ENCODE results near the gene LRRC75A.

The LRRC75A gene

GRCh38 chr17:16484445-16485175 lies 7.4 kb downstream of the LRRC75A start:
- H3K27ac ChIP-seq (replicated peaks) = no peak overlapping the region
- DNase-seq (ENCODE audit: low read depth in 1 of 2, low spot score in 1 of 2) = no peak
- no peak overlapping the region for H3K4me3 ChIP-seq (replicated peaks; ENCODE audit: insufficient read depth, low read length)
- TF ChIP-seq GABPA (IDR thresholded peaks at IDR 0.05; ENCODE audit: low read depth) (no peak), SPI1 (IDR thresholded peaks at IDR 0.05; ENCODE audit: borderline replicate concordance, low read depth) (no peak), POLR2AphosphoS5 (IDR thresholded peaks at IDR 0.05; ENCODE audit: low read depth) (no peak), REST (IDR thresholded peaks at IDR 0.05; ENCODE audit: insufficient replicate concordance, low read depth) (no peak), CTCF (IDR thresholded peaks at IDR 0.05; ENCODE audit: insufficient read depth, low read length) (no peak)
- H3K27me3 ChIP-seq (ENCODE audit: insufficient read depth, poor library complexity, severe bottlenecking) = no peaks in the 10 kb centered on the region

- Histone ChIP-seq H3K27ac (replicated peaks) (no peak overlapping the region), H3K27me3 (ENCODE audit: insufficient read depth, poor library complexity, severe bottlenecking) (no peaks in the 10 kb centered on the region), H3K4me3 (replicated peaks; ENCODE audit: insufficient read depth, low read length) (no peak overlapping the region)
- TF ChIP-seq GABPA (IDR thresholded peaks at IDR 0.05; ENCODE audit: low read depth) = no peak
- TF ChIP-seq REST (IDR thresholded peaks at IDR 0.05; ENCODE audit: insufficient replicate concordance, low read depth) = no peak
- no peak for TF ChIP-seq CTCF (IDR thresholded peaks at IDR 0.05; ENCODE audit: insufficient read depth, low read length)
- no peak for TF ChIP-seq SPI1 (IDR thresholded peaks at IDR 0.05; ENCODE audit: borderline replicate concordance, low read depth)
- no peak for DNase-seq (ENCODE audit: low read depth in 1 of 2, low spot score in 1 of 2)
These were observed 8.9 kb downstream of the LRRC75A start for GRCh38 chr17:16483021-16483645.

GRCh38 chr17:16482253-16482652 lies 9.7 kb downstream of the LRRC75A start:
- no peak overlapping the region for H3K4me3 ChIP-seq (replicated peaks; ENCODE audit: insufficient read depth, low read length)
- TF ChIP-seq CTCF (IDR thresholded peaks at IDR 0.05; ENCODE audit: insufficient read depth, low read length) = no peak
- TF ChIP-seq POLR2AphosphoS5 (IDR thresholded peaks at IDR 0.05; ENCODE audit: low read depth) = no peak
- TF ChIP-seq SPI1 (IDR thresholded peaks at IDR 0.05; ENCODE audit: borderline replicate concordance, low read depth) = no peak
- TF ChIP-seq GABPA (IDR thresholded peaks at IDR 0.05; ENCODE audit: low read depth) = no peak
- no peak for TF ChIP-seq REST (IDR thresholded peaks at IDR 0.05; ENCODE audit: insufficient replicate concordance, low read depth)
- no peak for DNase-seq (ENCODE audit: low read depth in 1 of 2, low spot score in 1 of 2)
- no peaks in the 10 kb centered on the region for H3K27me3 ChIP-seq (ENCODE audit: insufficient read depth, poor library complexity, severe bottlenecking)
- H3K27ac ChIP-seq (replicated peaks) = no peak overlapping the region
